GM12801 (cell line): Measurements from ENCODE around the gene ERBB4.

ENCODE experiments used
- CTCF ChIP-seq: IDR thresholded peaks from one replicate; pipeline ENCODE4 v1.5.1; 2011; ENCODE audit warnings: control low read depth; ENCODE audit not compliant: insufficient read length; ENCODE audit errors: extremely low read depth

ERBB4 gene

GRCh38 chr2:212409560-212409959 lies 129.0 kb downstream of the ERBB4 start:
- no peak for TF ChIP-seq CTCF

GRCh38 chr2:212408524-212408923 lies 130.1 kb downstream of the ERBB4 start:
- TF ChIP-seq CTCF: no peak

GRCh38 chr2:212406716-212407115 lies 131.9 kb downstream of the ERBB4 start:
- TF ChIP-seq CTCF: no peak

GRCh38 chr2:212402316-212402715 lies 136.3 kb downstream of the ERBB4 start:
- TF ChIP-seq CTCF: no peak

- TF ChIP-seq CTCF: no peak
Measured at GRCh38 chr2:212398316-212398715, 140.3 kb downstream of the ERBB4 start.

- TF ChIP-seq CTCF: no peak
Measured at GRCh38 chr2:212392544-212392943, 146.1 kb downstream of the ERBB4 start.

- no peak for TF ChIP-seq CTCF
Measured at GRCh38 chr2:212392043-212392442, 146.6 kb downstream of the ERBB4 start.

- TF ChIP-seq CTCF: no peak
Measured at GRCh38 chr2:212387146-212387545, 151.5 kb downstream of the ERBB4 start.
